ENCODE results near the gene SDK1. TPM values are rescaled to one million over a fixed set of nuclear protein-coding genes. Genes with fewer than 3 reads are reported as not detected.

SDK1 gene
- total RNA-seq, 1 experiment from 2014 or later: 7.1 TPM

DNA sequence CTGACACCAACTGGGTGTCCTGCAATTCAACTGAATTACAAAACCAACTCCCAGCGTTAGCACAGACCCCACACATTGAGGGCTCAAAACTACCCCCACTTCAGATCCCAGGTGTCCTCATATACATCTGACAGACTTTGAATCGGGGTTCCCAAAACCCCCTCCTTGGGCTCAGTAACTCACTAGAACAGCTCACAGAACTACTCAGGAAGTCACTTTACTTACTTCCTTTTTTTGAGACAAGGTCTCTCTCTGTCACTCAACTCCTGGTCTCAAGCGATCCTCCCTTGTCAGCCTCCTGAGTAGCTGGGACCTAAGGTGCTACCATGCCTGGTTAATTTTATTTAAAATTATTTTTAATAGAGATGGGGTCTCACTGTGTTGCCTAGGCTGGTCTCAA, 456.0 kb downstream of the SDK1 start:
- Histone ChIP-seq H3K36me3 (ENCODE audit: control insufficient read depth, insufficient read depth, low read length) (no peaks in the 10 kb centered on the region), H3K4me3 (ENCODE audit: low read depth, low read length) (no peak overlapping the region), H3K27me3 (replicated peaks; ENCODE audit: control insufficient read depth, insufficient read depth, low read length) (no peaks in the 10 kb centered on the region), H3K4me1 (no peaks in the 10 kb centered on the region), H3K9me3 (no peaks in the 10 kb centered on the region)
- intact Hi-C loops (cut with micrococcal nuclease; ENCODE audit: unreplicated experiment): no loop called here
- TF ChIP-seq CTCF (IDR thresholded peaks at IDR 0.05; ENCODE audit: insufficient read depth in 1 of 2, low read depth in 1 of 2, low read length in 1 of 2, severe bottlenecking in 1 of 2, unreplicated experiment in 1 of 2): no peak
- POLR2A ChIA-PET: no interaction called here
- Mint-ChIP-seq H3K9me3 (ENCODE audit: unreplicated experiment) (no peaks in the 10 kb centered on the region), H3K4me1 (ENCODE audit: low read depth, unreplicated experiment) (no peaks in the 10 kb centered on the region), H3K27ac (ENCODE audit: unreplicated experiment) (no peak overlapping the region), H3K36me3 (ENCODE audit: insufficient read depth, unreplicated experiment) (no peaks in the 10 kb centered on the region), H3K4me3 (ENCODE audit: unreplicated experiment) (no peak overlapping the region), H3K27me3 (ENCODE audit: insufficient read depth, unreplicated experiment) (peaks cover 3% of the 10 kb centered on the region)
- no TSS peak for BruUV-seq (replicated peaks)
- CTCF ChIA-PET: no interaction called here
- DNase-seq: no peak

DNA sequence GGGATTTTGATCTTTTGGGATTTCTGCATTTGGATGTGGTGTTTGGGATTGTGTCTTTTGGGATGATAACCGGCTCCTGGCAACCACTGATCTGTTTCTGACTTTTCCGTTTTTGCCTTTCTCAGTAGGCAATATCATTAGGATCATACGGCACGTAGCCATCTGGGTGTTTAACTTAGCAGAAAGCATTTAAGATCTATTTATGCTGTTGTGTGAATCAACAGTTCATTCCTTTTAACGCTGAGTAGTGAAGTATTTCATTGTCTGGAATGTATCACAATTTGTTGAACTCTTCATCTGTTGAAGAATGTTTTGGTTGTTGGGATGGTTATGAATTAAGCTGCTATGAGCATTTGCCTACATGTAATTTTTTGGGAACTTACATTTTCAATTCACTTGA, 459.6 kb downstream of the SDK1 start:
- Mint-ChIP-seq H3K4me3 (ENCODE audit: unreplicated experiment) (no peak overlapping the region), H3K27ac (ENCODE audit: unreplicated experiment) (no peak overlapping the region), H3K9me3 (ENCODE audit: unreplicated experiment) (no peaks in the 10 kb centered on the region), H3K27me3 (ENCODE audit: insufficient read depth, unreplicated experiment) (no peaks in the 10 kb centered on the region), H3K36me3 (ENCODE audit: insufficient read depth, unreplicated experiment) (no peaks in the 10 kb centered on the region), H3K4me1 (ENCODE audit: low read depth, unreplicated experiment) (no peaks in the 10 kb centered on the region)
- H3K4me1 ChIP-seq: no peaks in the 10 kb centered on the region
- ChIA-PET CTCF (no interaction called here), POLR2A (no interaction called here)
- H3K4me3 ChIP-seq (ENCODE audit: low read depth, low read length): no peak overlapping the region
- DNase-seq: no peak
- no peaks in the 10 kb centered on the region for H3K27me3 ChIP-seq (replicated peaks; ENCODE audit: control insufficient read depth, insufficient read depth, low read length)
- no peaks in the 10 kb centered on the region for H3K9me3 ChIP-seq
- BruUV-seq (replicated peaks): no TSS peak
- intact Hi-C loops (cut with micrococcal nuclease; ENCODE audit: unreplicated experiment): no loop called here
- no peaks in the 10 kb centered on the region for H3K36me3 ChIP-seq (ENCODE audit: control insufficient read depth, insufficient read depth, low read length)
- TF ChIP-seq CTCF (IDR thresholded peaks at IDR 0.05; ENCODE audit: insufficient read depth in 1 of 2, low read depth in 1 of 2, low read length in 1 of 2, severe bottlenecking in 1 of 2, unreplicated experiment in 1 of 2): no peak

DNA sequence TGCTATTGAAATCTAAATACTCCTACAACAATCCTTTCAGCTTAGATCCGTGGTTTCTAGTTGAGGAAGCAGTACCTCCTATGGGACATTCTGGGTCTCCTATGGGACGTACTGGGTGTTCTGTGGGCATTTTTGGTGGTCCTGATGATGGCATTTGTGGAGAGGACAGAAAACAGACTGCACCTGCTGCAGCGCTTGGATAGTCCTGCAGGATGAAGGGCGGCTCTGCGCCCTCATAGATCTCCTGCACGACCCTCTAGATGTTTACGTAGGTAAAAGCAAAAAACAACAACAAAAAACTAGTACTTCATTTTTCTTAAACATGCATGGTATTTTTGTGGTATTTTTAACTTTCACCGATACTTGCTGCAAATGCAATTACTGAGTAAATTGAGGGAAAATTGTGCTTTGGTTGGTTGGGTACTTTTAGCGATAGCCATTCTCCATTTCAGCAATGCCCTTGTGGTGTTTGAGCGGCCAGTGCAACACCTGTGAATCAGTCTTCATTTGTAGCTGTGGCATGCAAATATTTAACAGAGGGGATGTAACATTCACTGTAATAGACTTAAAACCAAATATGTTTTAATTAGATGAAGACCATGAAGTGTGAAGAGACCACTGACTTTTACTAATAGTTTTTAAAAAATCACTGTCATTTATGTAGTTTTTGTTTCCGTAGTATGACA, 461.2 kb downstream of the SDK1 start:
- Histone ChIP-seq H3K27me3 (replicated peaks; ENCODE audit: control insufficient read depth, insufficient read depth, low read length) (no peaks in the 10 kb centered on the region; the same call in 1 of the 2 replicates), H3K4me3 (ENCODE audit: low read depth, low read length) (no peak overlapping the region), H3K36me3 (ENCODE audit: control insufficient read depth, insufficient read depth, low read length) (no peaks in the 10 kb centered on the region), H3K4me1 (no peaks in the 10 kb centered on the region), H3K9me3 (no peaks in the 10 kb centered on the region)
- H3K4me1 Mint-ChIP-seq (ENCODE audit: low read depth, unreplicated experiment): no peaks in the 10 kb centered on the region
- H3K4me3 Mint-ChIP-seq (ENCODE audit: unreplicated experiment): no peak overlapping the region
- DNase-seq: no peak
- H3K9me3 Mint-ChIP-seq (ENCODE audit: unreplicated experiment): no peaks in the 10 kb centered on the region
- no peak for TF ChIP-seq CTCF (IDR thresholded peaks at IDR 0.05; ENCODE audit: insufficient read depth in 1 of 2, low read depth in 1 of 2, low read length in 1 of 2, severe bottlenecking in 1 of 2, unreplicated experiment in 1 of 2)
- no peak overlapping the region for H3K27ac Mint-ChIP-seq (ENCODE audit: unreplicated experiment)
- ChIA-PET POLR2A (no interaction called here), CTCF (no interaction called here)
- H3K27me3 Mint-ChIP-seq (ENCODE audit: insufficient read depth, unreplicated experiment): peaks cover 3% of the 10 kb centered on the region
- intact Hi-C loops (cut with micrococcal nuclease; ENCODE audit: unreplicated experiment): no loop called here
- H3K36me3 Mint-ChIP-seq (ENCODE audit: insufficient read depth, unreplicated experiment): no peaks in the 10 kb centered on the region
- no TSS peak for BruUV-seq (replicated peaks)

All from Caco-2 (cell line).